ACC112 (cell line): Measurements from ENCODE around the gene FGGY.

Experiments used
- H2AFZ ChIP-seq: fragments of 200-600 bp; sonication (generic); one replicate; pipeline ENCODE4 v1.6.0; 2017; ENCODE audit warnings: antibody characterized with exemption, low read length; ENCODE audit not compliant: unreplicated experiment
- H3K27ac ChIP-seq: fragments of 200-600 bp; sonication (generic); 2 replicates; pipeline ENCODE4 v1.5.1; 2014; ENCODE audit warnings: low read depth, mild to moderate bottlenecking, antibody characterized with exemption, low read length, moderate library complexity
- H3K27me3 ChIP-seq: fragments of 200-600 bp; sonication (generic); 2 replicates; pipeline ENCODE4 v1.6.1; 2014; ENCODE audit warnings: mild to moderate bottlenecking, antibody characterized with exemption, low read length, moderate library complexity, mixed read lengths; ENCODE audit not compliant: insufficient read depth
- H3K36me3 ChIP-seq: fragments of 200-600 bp; sonication (generic); 2 replicates; pipeline ENCODE4 v1.6.1; 2016; ENCODE audit warnings: mild to moderate bottlenecking, antibody characterized with exemption, low read length, moderate library complexity, mixed read lengths; ENCODE audit not compliant: insufficient read depth
- H3K4me1 ChIP-seq: fragments of 200-600 bp; sonication (generic); one replicate; pipeline ENCODE4 v1.6.1; 2016; ENCODE audit warnings: low read length, mixed read lengths; ENCODE audit not compliant: insufficient read depth, unreplicated experiment, control insufficient read depth
- H3K4me3 ChIP-seq: fragments of 200-600 bp; sonication (generic); 2 replicates; pipeline ENCODE4 v1.5.1; 2014; ENCODE audit warnings: mild to moderate bottlenecking, low read depth, low read length
- H3K79me2 ChIP-seq: fragments of 200-600 bp; sonication (generic); one replicate; pipeline ENCODE4 v1.6.0; 2016; ENCODE audit warnings: low read length; ENCODE audit not compliant: control insufficient read depth, unreplicated experiment, insufficient read depth

FGGY gene

DNA sequence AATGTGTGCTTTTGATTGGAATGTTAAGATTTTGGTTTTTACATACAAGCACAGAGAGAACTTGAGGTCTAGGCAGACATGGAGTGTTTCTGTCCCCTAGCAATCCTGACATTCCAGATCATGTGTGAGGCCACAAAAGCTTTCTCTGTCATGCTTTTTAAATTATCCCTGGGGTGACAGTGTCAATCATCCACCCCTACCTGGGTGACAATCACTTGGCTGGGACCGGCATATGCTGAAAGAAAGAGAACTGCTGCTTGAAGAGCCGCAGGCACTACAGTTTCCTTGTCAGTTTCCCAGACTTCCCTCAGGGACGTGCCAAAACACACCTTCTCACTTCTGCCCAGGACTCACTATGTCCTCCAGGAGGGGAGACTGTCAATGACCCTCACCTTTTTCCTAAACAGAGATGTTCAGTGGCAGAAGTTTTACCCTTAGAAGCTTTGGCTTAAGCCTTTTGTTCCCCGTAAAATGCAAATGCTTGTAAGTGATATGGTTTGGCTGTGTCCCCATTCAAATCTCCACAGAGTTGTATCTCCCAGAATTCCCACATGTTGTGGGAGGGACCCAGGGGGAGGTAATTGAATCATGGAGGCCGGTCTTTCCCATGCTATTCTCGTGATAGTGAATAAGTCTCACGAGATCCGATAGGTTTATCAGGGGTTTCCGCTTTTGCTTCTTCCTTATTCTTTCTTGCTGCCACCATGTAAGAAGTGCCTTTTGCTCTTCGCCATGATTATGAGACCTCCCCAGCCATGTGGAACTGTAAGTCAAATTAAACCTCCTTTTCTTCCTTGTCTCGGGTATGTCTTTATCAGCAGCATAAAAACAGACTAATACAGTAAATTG lies 217.4 kb downstream of the FGGY start:
- peaks cover 6% of the 10 kb centered on the region for H3K4me1 ChIP-seq

DNA sequence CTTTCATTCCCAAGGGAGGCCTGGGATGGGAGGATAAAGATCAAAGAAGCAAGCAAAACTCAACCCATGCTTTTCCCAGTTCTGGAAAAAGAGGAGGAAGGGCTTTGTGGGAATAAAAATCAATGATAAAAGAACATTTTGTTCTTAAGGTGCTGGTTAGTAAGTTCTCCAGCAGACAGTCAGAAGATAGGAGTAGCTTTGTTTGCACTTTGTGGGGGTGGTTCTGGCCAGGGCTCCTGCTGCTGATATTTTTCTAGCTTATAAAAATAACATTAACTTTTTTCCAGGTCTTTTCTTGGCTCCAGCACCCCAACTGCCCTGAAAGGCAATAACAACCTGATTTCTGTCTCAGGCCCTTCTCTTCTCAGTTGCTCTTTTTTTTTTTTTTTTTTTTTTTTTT lies 220.0 kb downstream of the FGGY start:
- Histone ChIP-seq H3K36me3 (no peaks in the 10 kb centered on the region), H3K4me3 (no peak overlapping the region), H3K4me1 (peaks cover 30% of the 10 kb centered on the region), H3K79me2 (no peaks in the 10 kb centered on the region), H3K27me3 (no peaks in the 10 kb centered on the region), H3K27ac (0 out of 2 replicates have a peak overlapping the region, but pooled peaks have one; percentile 7), H2AFZ (no peak overlapping the region)

More for the DNA sequence above, 217.4 kb downstream of the FGGY start:
- H3K36me3 ChIP-seq, result no peaks in the 10 kb centered on the region
- H3K27ac ChIP-seq, result no peak overlapping the region
- no peaks in the 10 kb centered on the region for H3K27me3 ChIP-seq
- no peaks in the 10 kb centered on the region for H3K79me2 ChIP-seq
- no peak overlapping the region for H3K4me3 ChIP-seq
- H2AFZ ChIP-seq, result no peak overlapping the region

- no peaks in the 10 kb centered on the region for H3K27me3 ChIP-seq
- peak overlapping the region; percentile 28; the same call in 1 of the 2 replicates for H3K4me3 ChIP-seq
- H3K4me1 ChIP-seq, result peaks cover 33% of the 10 kb centered on the region
- H3K79me2 ChIP-seq, result no peaks in the 10 kb centered on the region
- peak overlapping the region; percentile 41 for H2AFZ ChIP-seq
- no peaks in the 10 kb centered on the region for H3K36me3 ChIP-seq
- peak overlapping the region; percentile 96 for H3K27ac ChIP-seq
These were observed 223.3 kb downstream of the FGGY start for GRCh38 chr1:59520194-59520593.

DNA sequence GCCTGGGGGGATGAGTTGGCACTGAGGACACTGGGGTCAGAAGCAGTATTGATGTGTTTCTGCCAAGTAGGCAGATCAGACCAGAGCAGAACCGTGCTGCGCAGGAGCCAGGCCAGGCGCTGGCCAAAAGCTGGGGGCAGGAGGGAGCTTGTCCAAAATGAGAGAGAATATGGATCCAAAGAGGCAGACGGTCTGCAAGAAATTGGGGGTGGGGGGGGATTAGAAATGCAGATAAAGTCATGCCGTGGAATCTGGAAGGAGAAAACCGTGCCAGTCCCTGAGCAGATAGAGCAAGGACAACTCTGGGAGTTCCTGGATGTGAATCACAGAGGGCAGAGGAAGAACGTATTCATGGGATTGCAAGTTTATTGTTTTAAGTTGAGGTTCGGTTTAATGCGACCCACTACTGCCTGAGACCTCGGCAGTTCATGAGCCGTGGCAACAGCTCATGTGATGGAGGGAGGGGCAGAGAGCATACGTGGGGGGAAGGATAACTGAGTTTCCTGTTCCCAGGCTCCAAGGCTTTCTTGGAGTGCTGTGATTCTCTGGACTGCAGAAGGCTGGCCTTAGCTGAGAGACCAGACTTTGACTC lies 224.0 kb downstream of the FGGY start:
- Histone ChIP-seq H3K27me3 (no peaks in the 10 kb centered on the region), H3K36me3 (no peaks in the 10 kb centered on the region), H3K79me2 (no peaks in the 10 kb centered on the region), H3K27ac (peak overlapping the region; percentile 96), H3K4me3 (peak overlapping the region; percentile 28; the same call in 1 of the 2 replicates), H2AFZ (peak overlapping the region; percentile 79), H3K4me1 (peaks cover 34% of the 10 kb centered on the region)

DNA sequence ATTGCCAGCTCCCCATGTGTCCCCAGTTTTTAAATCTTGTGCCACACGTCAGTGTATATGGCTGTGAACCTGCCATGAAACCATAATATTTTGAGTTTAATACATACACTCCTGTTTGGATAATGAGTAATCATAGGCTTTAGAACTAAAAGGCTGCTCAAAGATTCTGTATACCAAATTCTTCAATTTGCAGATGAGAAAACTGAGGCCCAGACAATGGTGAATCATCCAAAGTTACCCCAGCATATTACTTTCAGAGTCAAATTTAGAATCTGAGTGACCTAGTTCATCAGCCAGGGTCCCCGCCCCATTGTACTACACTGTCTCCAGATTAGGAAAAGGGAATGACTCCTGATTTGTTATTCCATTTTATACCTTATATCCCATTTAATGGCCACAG lies 224.6 kb downstream of the FGGY start:
- no peaks in the 10 kb centered on the region for H3K79me2 ChIP-seq
- H2AFZ ChIP-seq, result peak overlapping the region; percentile 79
- peak overlapping the region; percentile 96 for H3K27ac ChIP-seq
- peak overlapping the region; percentile 29; the same call in 1 of the 2 replicates for H3K4me3 ChIP-seq
- no peaks in the 10 kb centered on the region for H3K27me3 ChIP-seq
- peaks cover 36% of the 10 kb centered on the region for H3K4me1 ChIP-seq
- H3K36me3 ChIP-seq, result no peaks in the 10 kb centered on the region

GRCh38 chr1:59522925-59523505 lies 226.1 kb downstream of the FGGY start:
- no peak overlapping the region for H3K4me3 ChIP-seq
- no peaks in the 10 kb centered on the region for H3K27me3 ChIP-seq
- no peak overlapping the region for H2AFZ ChIP-seq
- peaks cover 30% of the 10 kb centered on the region for H3K4me1 ChIP-seq
- no peaks in the 10 kb centered on the region for H3K79me2 ChIP-seq
- H3K27ac ChIP-seq, result no peak overlapping the region
- H3K36me3 ChIP-seq, result no peaks in the 10 kb centered on the region

- Histone ChIP-seq H3K4me1 (peaks cover 30% of the 10 kb centered on the region), H3K79me2 (no peaks in the 10 kb centered on the region), H3K27me3 (no peaks in the 10 kb centered on the region), H2AFZ (no peak overlapping the region), H3K27ac (no peak overlapping the region), H3K4me3 (no peak overlapping the region), H3K36me3 (no peaks in the 10 kb centered on the region)
These were observed 227.0 kb downstream of the FGGY start for GRCh38 chr1:59523745-59524450.

GRCh38 chr1:59526240-59526639 lies 229.3 kb downstream of the FGGY start:
- H3K79me2 ChIP-seq, result no peaks in the 10 kb centered on the region
- peaks cover 13% of the 10 kb centered on the region for H3K4me1 ChIP-seq
- no peaks in the 10 kb centered on the region for H3K36me3 ChIP-seq
- no peak overlapping the region for H3K4me3 ChIP-seq
- no peak overlapping the region for H3K27ac ChIP-seq
- H3K27me3 ChIP-seq, result no peaks in the 10 kb centered on the region
- H2AFZ ChIP-seq, result no peak overlapping the region

GRCh38 chr1:59528471-59528870 lies 231.6 kb downstream of the FGGY start:
- Histone ChIP-seq H3K36me3 (no peaks in the 10 kb centered on the region), H3K27ac (no peak overlapping the region), H3K27me3 (no peaks in the 10 kb centered on the region), H3K4me1 (peaks cover 3% of the 10 kb centered on the region), H3K79me2 (no peaks in the 10 kb centered on the region), H2AFZ (no peak overlapping the region), H3K4me3 (no peak overlapping the region)

GRCh38 chr1:59528900-59529299 lies 232.0 kb downstream of the FGGY start:
- no peak overlapping the region for H3K4me3 ChIP-seq

More at GRCh38 chr1:59528900-59529299, 232.0 kb downstream of the FGGY start:
- Histone ChIP-seq H3K4me1 (peaks cover 3% of the 10 kb centered on the region), H2AFZ (no peak overlapping the region), H3K27me3 (no peaks in the 10 kb centered on the region), H3K36me3 (no peaks in the 10 kb centered on the region), H3K79me2 (no peaks in the 10 kb centered on the region), H3K27ac (no peak overlapping the region)
